Adrenal gland (tissue), 19 donors: Measurements from ENCODE around the gene SLC18B1. TPM values are rescaled to one million over a fixed set of nuclear protein-coding genes. Genes with fewer than 3 reads are reported as not detected.
A peak's percentile ranks its signal among the peaks of the same experiment; 100 is the strongest.

Source experiments
- DNase-seq, 7 donors: peaks; one replicate each; pipeline ENCODE4 v3.0.0-alpha.2; 2019 to 2020
- H3K27ac ChIP-seq, 5 donors: fragments of 200-600 bp; sonication (generic) in 4 of 5; 1 replicate in 3 of 5; 2 replicates in 2 of 5; pipeline versions ENCODE4 v1.5.1 to v1.8.0; 2016 to 2020; ENCODE audit warnings: mild to moderate bottlenecking in 1 of 5
- H3K27me3 ChIP-seq: fragments of 200-600 bp; 2 replicates; pipeline ENCODE4 v1.8.0; 2021
- H3K36me3 ChIP-seq, 2 donors: fragments of 200-600 bp; replicated peaks in 1 of 2; 1 replicate in 1 of 2; 2 replicates in 1 of 2; pipeline versions ENCODE4 v1.5.1 to v1.8.0; 2018 to 2022
- H3K4me1 ChIP-seq, 2 donors: fragments of 200-600 bp; replicated peaks in 1 of 2; 1 replicate in 1 of 2; 2 replicates in 1 of 2; pipeline versions ENCODE4 v1.5.1 to v1.8.0; 2018 to 2021
- H3K4me3 ChIP-seq, 4 donors: fragments of 200-600 bp; sonication (generic) in 3 of 4; one replicate each; pipeline ENCODE4 v1.5.1; 2016 to 2018
- H3K9me3 ChIP-seq, 3 donors: fragments of 200-600 bp; sonication (generic) in 1 of 3; replicated peaks in 1 of 3; 1 replicate in 2 of 3; 2 replicates in 1 of 3; pipeline versions ENCODE4 v1.5.1 to v1.8.0; 2016 to 2021
- POLR2A ChIP-seq, 2 donors: fragments of 450-650 bp; IDR thresholded peaks; one replicate each; pipeline ENCODE4 v1.6.1; 2017; ENCODE audit warnings: antibody characterized with exemption in 2 of 2, mild to moderate bottlenecking in 2 of 2, moderate library complexity in 1 of 2
- WGBS, 4 donors: extraction: QIAGEN DNeasy Blood & Tissue Kit in 2 of 4; methylation state at CpG; one replicate each; pipeline versions ENCODE4 v1.1.5 to v1.1.7; 2013 to 2017; 5-methylcytosine and 5-hydroxymethylcytosine counted together
- intact Hi-C, 2 donors: fragments of 100-400 bp; cut with DNase I; formaldehyde crosslinking; loops; one replicate each; pipeline versions ENCODE4 v1.14.1 to v1.15.0; 2022 to 2023
- long read RNA-seq, 10 donors: library from polyadenylated mRNA in 3 of 10; unstranded in 2 of 10; stranded (forward) in 1 of 10; transcript quantifications; one replicate each; pipeline ENCODE4 v2.0.0 and lab custom pipeline, GENCODE V29; 2021 to 2026
- polyA plus RNA-seq, 3 donors: library from polyadenylated mRNA; stranded (reverse); fragments of 200-250 nt in 2 of 3; fragments of 350-450 nt in 1 of 3; fragmentation: Illumina TruSeq in 1 of 3; extraction: RNeasy Lipid Tissue Mini Kit (QIAGEN cat#74804) in 1 of 3; gene quantifications; one replicate each; pipeline ENCODE4 v1.2.3, GENCODE V29; 2013 to 2014
- total RNA-seq, 9 donors: library from RNA; depleted of rRNA in 4 of 9; stranded (reverse); fragments of >200 nt in 4 of 9; fragments of 120-200 nt in 1 of 9; fragmentation: NEBNext Ultra II Directional in 1 of 9; extraction: Animal tissue kit (Norgen Biotek cat#: 25700) in 1 of 9; gene quantifications; one replicate each; pipeline versions ENCODE4 v1.1.0 to v1.2.4, GENCODE V29; 2013 to 2023
- TF ChIP-seq, protein P1 (sequence below), 6 experiments: fragments of 450-650 bp in 4 of 6; fragments of 200-600 bp in 2 of 6; sonication (generic) in 1 of 6; IDR thresholded peaks; 1 replicate in 5 of 6; 2 replicates in 1 of 6; pipeline versions ENCODE4 v1.5.1 to v1.8.0; 2016 to 2021; ENCODE audit warnings: antibody characterized with exemption in 6 of 6, mild to moderate bottlenecking in 2 of 6, moderate library complexity in 1 of 6
- donor health status: healthy with polysubstance abuse.
- donor health status: Bipolar disorder and iron deficiency.
- donor health status: DM: yes; HTN: yes; CAD: no.
- donor health status: DM: no; HTN: no; CAD: no.
- donor health status: DM: no; HTN: no; CAD: no.
- donor health status: DM: yes; HTN: yes; CAD: no.

The SLC18B1 gene
- total RNA-seq (10 to 100 TPM in 8 of 9 donors, 1 to 10 TPM in 1; 8.7 to 32.8 (median 15.0) TPM), polyA plus RNA-seq (10 to 100 TPM; 10.1 to 10.5 (median 10.2) TPM)
- long read RNA-seq, donor 1, partial matches to known transcripts: 0 of 2 reads
- long read RNA-seq, donor 1, other reads (novel, unspliced or antisense): 0 of 2 reads
- long read RNA-seq, donor 2, partial matches to known transcripts: 1,634 of 1,681 reads
- long read RNA-seq, donor 2, other reads (novel, unspliced or antisense): 43 of 1,681 reads
- long read RNA-seq, donor 3, partial matches to known transcripts: 591 of 1,879 reads
- long read RNA-seq, donor 3, other reads (novel, unspliced or antisense): 1,287 of 1,879 reads
- long read RNA-seq, donor 4, partial matches to known transcripts: 1 of 5 reads
- long read RNA-seq, donor 4, other reads (novel, unspliced or antisense): 0 of 5 reads
- long read RNA-seq, donor 5, transcript SLC18B1-201 (14 exons, 2,368 nt): major isoform, 23 of 33 reads
- long read RNA-seq, donor 5, partial matches to known transcripts: 0 of 33 reads
- long read RNA-seq, donor 5, other reads (novel, unspliced or antisense): 10 of 33 reads
- long read RNA-seq, donor 6, transcript SLC18B1-201 (14 exons, 2,368 nt): major isoform, 5 of 8 reads
- long read RNA-seq, donor 6, partial matches to known transcripts: 1 of 8 reads
- long read RNA-seq, donor 6, other reads (novel, unspliced or antisense): 2 of 8 reads
- long read RNA-seq, donor 7, partial matches to known transcripts: 1,705 of 1,739 reads
- long read RNA-seq, donor 7, other reads (novel, unspliced or antisense): 33 of 1,739 reads
- long read RNA-seq, donor 8, transcript SLC18B1-201 (14 exons, 2,368 nt): major isoform, 5 of 15 reads
- long read RNA-seq, donor 8, partial matches to known transcripts: 10 of 15 reads
- long read RNA-seq, donor 8, other reads (novel, unspliced or antisense): 0 of 15 reads
- long read RNA-seq, donor 9, transcript SLC18B1-201 (14 exons, 2,368 nt): major isoform, 5 of 11 reads
- long read RNA-seq, donor 9, partial matches to known transcripts: 6 of 11 reads
- long read RNA-seq, donor 9, other reads (novel, unspliced or antisense): 0 of 11 reads
- long read RNA-seq, donor 10, partial matches to known transcripts: 515 of 2,321 reads
- long read RNA-seq, donor 10, other reads (novel, unspliced or antisense): 1,804 of 2,321 reads

DNA sequence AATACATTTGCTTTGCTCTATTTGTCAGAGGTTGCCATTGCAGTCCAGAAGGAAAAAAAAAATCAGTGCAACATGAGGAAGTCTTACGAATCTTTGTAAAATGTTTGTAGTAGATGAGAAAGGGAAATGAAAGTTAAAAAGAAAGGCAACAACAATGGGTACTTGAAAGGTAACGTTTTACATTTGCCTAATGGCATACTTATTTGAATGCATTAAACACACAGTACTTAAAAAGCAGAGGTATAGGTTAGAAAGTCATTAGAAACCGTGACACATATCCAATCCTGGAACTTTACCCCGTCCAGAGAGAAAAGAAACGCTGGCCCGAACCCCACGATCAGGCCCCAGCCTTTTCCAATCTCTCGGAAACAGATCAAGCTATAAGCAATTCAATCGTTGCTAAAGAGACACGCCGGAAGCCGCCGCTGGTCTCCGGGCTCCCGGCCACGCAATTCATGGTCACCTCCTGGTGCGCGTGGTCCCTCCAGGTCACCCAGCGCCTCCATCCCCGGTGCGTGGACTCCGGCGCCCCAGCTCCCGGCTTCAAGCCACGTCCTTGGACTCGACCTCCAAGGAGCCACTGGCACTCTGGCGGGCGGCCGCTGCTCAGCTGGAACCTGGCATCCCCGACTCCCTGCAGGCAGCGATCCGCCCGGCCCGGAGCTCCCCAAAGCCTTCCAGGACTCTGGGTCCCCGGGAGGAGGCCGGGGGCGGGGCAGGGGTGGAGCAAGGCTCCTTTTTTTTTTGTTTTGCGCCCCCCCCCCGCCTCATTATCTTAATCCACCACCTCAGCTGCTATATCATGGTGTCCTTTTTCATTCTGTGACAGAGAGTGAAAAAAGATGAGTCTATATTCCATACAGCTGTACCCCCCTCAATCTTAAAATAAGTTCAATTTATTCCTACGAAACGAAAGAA, at the start of gene SLC18B1:
SLC18B1 (minus strand) TSS at position 687 of the 918 bp plus-strand sequence; CDS start at position 506, 181 bp downstream.
- peaks cover 5 to 18% of the 10 kb centered on the region in 2 donors for H3K4me1 ChIP-seq
- H3K27me3 ChIP-seq: no peaks in the 10 kb centered on the region
- peaks cover 0 to 2% (median 0%) of the 10 kb centered on the region in 3 donors for H3K9me3 ChIP-seq
- 1% methylated on average over 21 to 41 of the region's 41 CpGs for WGBS, 4 donors
- TF ChIP-seq, protein P1, sequence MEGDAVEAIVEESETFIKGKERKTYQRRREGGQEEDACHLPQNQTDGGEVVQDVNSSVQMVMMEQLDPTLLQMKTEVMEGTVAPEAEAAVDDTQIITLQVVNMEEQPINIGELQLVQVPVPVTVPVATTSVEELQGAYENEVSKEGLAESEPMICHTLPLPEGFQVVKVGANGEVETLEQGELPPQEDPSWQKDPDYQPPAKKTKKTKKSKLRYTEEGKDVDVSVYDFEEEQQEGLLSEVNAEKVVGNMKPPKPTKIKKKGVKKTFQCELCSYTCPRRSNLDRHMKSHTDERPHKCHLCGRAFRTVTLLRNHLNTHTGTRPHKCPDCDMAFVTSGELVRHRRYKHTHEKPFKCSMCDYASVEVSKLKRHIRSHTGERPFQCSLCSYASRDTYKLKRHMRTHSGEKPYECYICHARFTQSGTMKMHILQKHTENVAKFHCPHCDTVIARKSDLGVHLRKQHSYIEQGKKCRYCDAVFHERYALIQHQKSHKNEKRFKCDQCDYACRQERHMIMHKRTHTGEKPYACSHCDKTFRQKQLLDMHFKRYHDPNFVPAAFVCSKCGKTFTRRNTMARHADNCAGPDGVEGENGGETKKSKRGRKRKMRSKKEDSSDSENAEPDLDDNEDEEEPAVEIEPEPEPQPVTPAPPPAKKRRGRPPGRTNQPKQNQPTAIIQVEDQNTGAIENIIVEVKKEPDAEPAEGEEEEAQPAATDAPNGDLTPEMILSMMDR (IDR thresholded peaks at IDR 0.05): no peak
- peak in 1 of 2 donors; percentile 48 for TF ChIP-seq POLR2A (IDR thresholded peaks at IDR 0.05)
- peak; percentile 61 to 80 (median 73) for DNase-seq
- H3K4me3 ChIP-seq: peak within 1 kb of the TSS in 3 of 4 donors; percentile 38 to 79 (median 54)
- intact Hi-C loops: no loop called here
- no peaks in the 10 kb centered on the region for H3K36me3 ChIP-seq
- peak within 1 kb of the TSS in 2 of 5 donors; percentile 11 to 56 for H3K27ac ChIP-seq

DNA sequence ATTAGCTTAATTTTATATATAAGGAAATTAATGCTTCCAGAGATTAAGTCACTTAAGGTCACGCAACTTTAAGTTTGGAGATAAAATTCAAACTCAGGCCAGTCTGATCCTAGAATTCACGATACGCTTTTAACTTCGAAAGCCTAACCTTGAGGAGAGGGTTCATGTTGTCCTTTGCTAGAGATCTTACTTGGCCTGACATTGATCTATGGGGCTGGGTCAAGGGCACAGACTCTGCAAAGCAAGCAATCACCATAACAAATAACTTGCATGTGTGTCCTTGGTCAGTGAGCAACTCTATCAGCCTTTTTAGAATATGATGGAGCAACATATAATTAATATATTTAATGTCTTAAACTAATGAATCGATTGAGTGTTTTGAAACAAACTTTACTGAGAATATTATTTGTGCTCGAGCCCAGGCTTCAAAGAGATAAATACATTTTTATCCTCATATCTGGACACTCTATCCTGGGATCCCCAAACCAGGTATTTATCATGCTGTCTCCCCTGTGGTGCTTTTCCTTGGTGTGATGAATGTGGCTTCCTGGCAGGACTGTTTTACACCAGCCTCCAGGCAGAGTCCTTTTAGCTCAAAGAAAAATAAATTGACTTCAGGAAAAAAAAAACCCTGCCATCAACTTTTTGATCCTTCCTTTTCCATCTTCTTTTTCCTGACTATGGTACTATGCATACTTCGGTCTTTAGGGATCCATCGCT, 45.0 kb upstream of the SLC18B1 start:
- Histone ChIP-seq H3K27me3 (no peaks in the 10 kb centered on the region), H3K4me1 (no peaks in the 10 kb centered on the region), H3K27ac (no peak overlapping the region), H3K4me3 (no peak overlapping the region), H3K9me3 (no peaks in the 10 kb centered on the region), H3K36me3 (no peaks in the 10 kb centered on the region)
- peak in 1 of 7 donors; percentile 14 for DNase-seq
- intact Hi-C loops: no loop called here
- no peak for TF ChIP-seq POLR2A (IDR thresholded peaks at IDR 0.05)
- TF ChIP-seq, protein P1 (IDR thresholded peaks at IDR 0.05): no peak
- WGBS, 4 donors: 51 to 54% (median 53%) methylated on average over 8 of the region's 8 CpGs

DNA sequence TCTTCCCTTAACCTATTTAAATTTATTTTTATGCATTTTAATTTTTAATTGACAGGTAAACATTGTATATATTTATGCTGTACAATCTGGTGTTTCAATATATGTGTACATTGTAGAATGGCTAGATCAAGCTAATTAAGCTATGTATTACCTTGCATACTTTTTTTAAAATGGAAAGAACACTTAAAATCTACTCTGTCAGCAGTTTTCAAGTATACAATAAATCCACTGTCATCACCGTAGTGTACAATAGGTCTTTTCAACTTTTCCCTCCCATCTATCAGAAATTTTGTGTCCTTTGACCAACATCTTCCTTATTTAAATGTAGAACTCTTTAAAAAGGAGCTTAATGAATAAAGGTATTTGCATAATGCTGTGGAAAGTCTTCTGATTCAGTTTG, 43.5 kb upstream of the SLC18B1 start:
- no peaks in the 10 kb centered on the region for H3K27me3 ChIP-seq
- WGBS, 4 donors: 68 to 77% (median 73%) methylated on average over 1 of the region's 1 CpG
- H3K9me3 ChIP-seq: no peaks in the 10 kb centered on the region
- no peak overlapping the region for H3K4me3 ChIP-seq
- no peak for TF ChIP-seq POLR2A (IDR thresholded peaks at IDR 0.05)
- TF ChIP-seq, protein P1 (IDR thresholded peaks at IDR 0.05): no peak
- no peak overlapping the region for H3K27ac ChIP-seq
- intact Hi-C loops: no loop called here
- no peaks in the 10 kb centered on the region for H3K4me1 ChIP-seq
- no peak for DNase-seq
- H3K36me3 ChIP-seq: no peaks in the 10 kb centered on the region
